H1 (cell line): ENCODE data around the gene PEAK1. TPM values are rescaled to one million over a fixed set of nuclear protein-coding genes. Genes with fewer than 3 reads are reported as not detected.

Experiments used
- ATF2 ChIP-seq: IDR thresholded peaks from 2 replicates; pipeline ENCODE4 v1.6.1; 2012; ENCODE audit warnings: low read length, inconsistent platforms
- KDM1A ChIP-seq: fragments of 200-600, 300-600 bp; sonication (generic); IDR thresholded peaks from 2 replicates; pipeline ENCODE4 v1.7.1; 2016; ENCODE audit warnings: mild to moderate bottlenecking, low read length, borderline replicate concordance
- RBBP5 ChIP-seq: IDR thresholded peaks from 2 replicates; pipeline ENCODE4 v1.7.1; 2012; ENCODE audit warnings: low read depth, mild to moderate bottlenecking, inconsistent platforms, low read length, moderate library complexity, borderline replicate concordance
- RFX5 ChIP-seq: IDR thresholded peaks from 2 replicates; pipeline ENCODE4 v1.6.1; 2011; ENCODE audit warnings: low read depth, low read length, improper control_type of control experiment, borderline replicate concordance
- SP2 ChIP-seq: IDR thresholded peaks from 2 replicates; pipeline ENCODE4 v1.6.1; 2012; ENCODE audit warnings: mild to moderate bottlenecking, low read length, inconsistent platforms
- polyA plus RNA-seq, 7 experiments: library from polyadenylated mRNA; depleted of rRNA in 3 of 7; stranded (reverse) in 5 of 7; unstranded in 2 of 7; fragments of >200 nt in 5 of 7; fragments of 200-250 nt in 2 of 7; gene quantifications; 1 replicate in 5 of 7; 2 replicates in 1 of 7; 4 replicates in 1 of 7; pipeline versions ENCODE4 v1.2.1 to v1.2.3, GENCODE V29; 2011 to 2013; ENCODE audit warnings: missing spikeins in 2 of 7, mixed read lengths in 2 of 7
- total RNA-seq: library from RNA; stranded (reverse); fragmentation: NEBNext Ultra II Directional; extraction: Animal tissue kit (Norgen Biotek cat#: 25700); gene quantifications from 2 replicates; pipeline ENCODE4 v1.2.1, GENCODE V29; 2021

PEAK1 gene
- total and polyA plus RNA-seq, 2 of the 8 experiments (the other 6 are each of a cell fraction or from before 2014, with no cell fraction given), result 8.8 to 44.8 TPM

- no peak for TF ChIP-seq ATF2
- no peak for TF ChIP-seq SP2
- no peak for TF ChIP-seq RBBP5
- no peak for TF ChIP-seq RFX5
- no peak for TF ChIP-seq KDM1A
Measured at GRCh38 chr15:77096541-77096940, 323.4 kb downstream of the PEAK1 start (continued).
